NCI-H1105 (cell line): ENCODE data around the gene SMARCC1.

Experiments used
- DNase-seq: peaks from one replicate; lab custom pipeline; 2025; lab: John Stamatoyannopoulos, UW

The SMARCC1 gene

GRCh38 chr3:47701388-47701787, 80.3 kb downstream of the SMARCC1 start:
- DNase-seq: no peak

GRCh38 chr3:47692158-47692557, 89.5 kb downstream of the SMARCC1 start:
- no peak for DNase-seq

DNA sequence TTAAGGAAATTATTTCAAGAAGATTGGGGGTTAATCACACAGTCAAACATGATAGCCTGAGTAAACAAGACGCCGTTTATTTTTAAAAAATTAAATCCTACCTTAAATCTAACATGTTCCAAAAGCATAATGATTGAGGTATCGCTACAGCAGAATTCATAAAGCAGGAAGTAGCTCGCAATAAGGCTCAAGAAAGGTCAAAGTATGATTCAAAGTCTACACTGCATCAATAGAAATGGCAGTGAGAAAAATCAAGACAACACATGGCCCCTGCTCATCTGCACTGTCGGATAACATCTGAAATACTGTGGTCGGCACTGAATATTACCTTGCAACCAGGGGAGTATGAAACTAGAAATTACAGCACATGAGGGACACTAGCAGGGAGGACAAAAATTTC, 93.2 kb downstream of the SMARCC1 start:
- no peak for DNase-seq

DNA sequence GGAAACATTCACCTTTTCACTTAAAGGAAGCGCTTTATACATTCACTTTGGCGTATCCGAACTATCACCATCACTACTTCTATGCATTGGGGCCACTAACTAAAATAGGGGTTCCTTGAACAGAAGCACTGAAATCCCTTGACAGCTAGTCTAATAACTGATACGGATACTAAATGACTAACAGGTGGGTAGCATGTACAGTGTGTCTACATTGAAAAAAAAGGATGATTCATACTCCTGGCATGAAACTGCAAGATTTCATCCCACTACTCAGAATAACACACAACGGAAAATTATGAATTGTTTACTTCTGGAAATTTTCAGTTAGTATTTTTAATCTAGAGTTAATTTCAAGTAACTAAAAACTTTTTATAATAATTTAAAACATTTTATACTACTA, 96.7 kb downstream of the SMARCC1 start:
- DNase-seq: no peak

DNA sequence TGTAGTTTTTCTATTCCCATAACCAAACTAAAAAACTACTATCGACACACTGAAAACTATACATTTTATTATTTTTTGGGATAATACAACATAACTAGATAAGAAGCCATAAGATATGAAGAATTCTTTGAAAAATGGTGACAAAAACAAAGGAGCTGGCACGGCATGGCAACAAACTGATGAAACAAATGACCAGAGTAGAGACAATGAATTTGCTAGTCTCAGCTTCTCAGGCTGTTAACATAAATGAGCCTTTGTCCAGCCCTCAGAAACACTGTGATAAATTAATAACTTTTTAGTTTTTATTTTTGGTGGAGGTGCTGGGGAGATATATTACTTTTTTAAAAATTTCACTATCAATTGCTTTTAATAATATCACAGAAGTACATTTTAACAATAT, 100.7 kb downstream of the SMARCC1 start:
- no peak for DNase-seq

- no peak for DNase-seq
Measured at GRCh38 chr3:47678446-47679338, 103.0 kb downstream of the SMARCC1 start.

DNA sequence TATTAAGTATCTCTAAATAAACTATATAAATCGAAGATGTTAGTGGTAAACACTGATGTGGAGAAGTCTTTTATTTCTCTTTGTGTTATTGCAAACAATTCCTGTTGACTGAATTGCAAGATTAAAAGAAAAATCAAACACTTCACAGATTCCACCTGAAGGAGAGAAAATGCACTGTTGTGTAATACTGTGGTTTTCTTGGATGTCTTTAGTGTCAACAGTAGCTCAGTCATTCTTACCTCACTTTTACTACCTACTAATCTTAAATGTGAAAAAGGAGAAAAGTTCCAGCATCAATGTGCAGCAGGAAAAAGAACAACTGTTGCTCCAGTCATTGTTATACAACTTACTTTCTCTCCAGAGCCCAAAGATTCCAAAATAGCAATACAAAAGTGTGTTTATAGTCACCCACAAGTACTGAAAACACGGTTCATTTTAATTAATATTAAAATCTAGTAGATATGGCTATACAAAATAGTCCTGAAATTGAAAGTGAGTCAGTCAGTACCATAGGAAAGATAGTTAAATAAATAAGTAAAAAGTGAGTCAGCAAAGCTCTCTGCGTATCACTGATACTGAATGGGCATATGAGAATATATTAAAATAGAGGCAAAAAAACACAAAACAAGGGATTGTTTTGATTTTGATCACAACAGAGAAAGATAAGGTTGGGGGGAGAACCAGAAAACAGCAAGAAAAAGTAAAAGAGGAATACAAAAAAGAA, 112.5 kb downstream of the SMARCC1 start:
- no peak for DNase-seq

- DNase-seq: no peak
Measured at GRCh38 chr3:47666118-47666517, 115.6 kb downstream of the SMARCC1 start.

DNA sequence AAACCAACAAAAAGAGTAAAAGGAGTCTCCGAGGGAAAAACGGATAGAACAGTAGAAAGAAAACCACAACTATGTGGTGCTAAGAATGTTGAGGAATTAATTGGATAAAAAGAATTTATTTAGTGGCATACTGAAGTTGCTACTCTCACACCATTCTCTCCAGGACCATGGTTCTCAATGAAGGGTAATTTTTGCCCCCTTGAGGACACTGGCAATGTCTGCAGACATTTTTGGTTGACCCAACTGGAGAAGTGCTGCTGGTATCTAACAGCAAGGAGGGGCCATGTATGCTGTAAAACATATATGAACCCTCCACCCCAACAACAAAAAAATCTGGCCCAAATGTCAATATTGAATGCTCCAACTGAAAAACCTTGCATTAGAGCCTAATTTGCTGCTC, 117.2 kb downstream of the SMARCC1 start:
- DNase-seq: no peak

GRCh38 chr3:47663630-47664240, 118.0 kb downstream of the SMARCC1 start:
- DNase-seq: no peak

DNA sequence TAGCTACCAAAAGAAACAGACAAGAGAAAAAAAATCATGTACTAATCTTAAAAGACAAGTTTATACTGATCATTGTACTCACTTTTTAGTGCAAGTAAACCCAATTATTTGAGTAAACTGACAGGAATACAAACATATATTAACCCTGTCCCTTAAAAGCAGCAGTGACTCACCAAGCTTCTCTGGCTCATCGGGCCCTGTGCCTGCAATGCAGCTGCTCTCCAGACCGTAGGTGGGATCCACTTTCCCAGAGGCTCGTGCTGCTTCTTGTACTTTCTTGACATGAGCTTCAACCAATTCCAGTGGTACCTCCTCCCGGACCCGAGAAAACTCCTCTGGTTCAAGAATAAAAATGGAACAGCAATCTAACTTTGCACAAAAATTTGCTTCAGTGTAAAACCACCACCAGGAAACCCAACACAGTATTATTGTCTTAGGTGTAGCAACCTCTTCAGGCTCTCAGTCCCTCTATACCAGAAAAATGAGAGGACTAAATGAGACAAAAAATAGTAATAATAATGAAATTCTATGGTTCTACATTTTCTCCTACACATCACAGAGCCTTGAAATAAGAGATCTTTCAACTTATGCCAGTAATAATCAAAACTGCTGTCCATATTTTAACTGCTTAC, 120.5 kb downstream of the SMARCC1 start:
- DNase-seq: no peak

GRCh38 chr3:47658444-47658843, 123.2 kb downstream of the SMARCC1 start:
- DNase-seq: no peak

GRCh38 chr3:47652142-47652541, 129.6 kb downstream of the SMARCC1 start:
- DNase-seq: no peak

DNA sequence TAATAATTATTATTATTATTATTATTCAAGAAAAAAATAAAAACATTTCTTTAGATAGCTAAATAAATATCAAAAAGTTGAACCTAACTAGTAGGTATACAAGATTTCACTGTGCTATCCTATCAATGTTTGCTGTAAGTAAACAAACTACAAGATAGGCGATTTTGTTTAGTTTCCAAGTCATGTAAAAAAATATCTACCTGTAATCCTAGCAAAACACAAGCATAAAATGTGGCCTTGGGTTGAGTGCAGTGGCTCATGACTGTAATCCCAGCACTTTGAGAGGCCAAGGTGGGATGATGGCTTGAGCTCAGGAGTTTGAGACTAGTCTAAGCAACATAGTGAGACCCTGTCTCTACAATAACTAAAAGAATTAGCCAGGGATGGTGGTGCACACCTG, 131.4 kb downstream of the SMARCC1 start:
- no peak for DNase-seq

DNA sequence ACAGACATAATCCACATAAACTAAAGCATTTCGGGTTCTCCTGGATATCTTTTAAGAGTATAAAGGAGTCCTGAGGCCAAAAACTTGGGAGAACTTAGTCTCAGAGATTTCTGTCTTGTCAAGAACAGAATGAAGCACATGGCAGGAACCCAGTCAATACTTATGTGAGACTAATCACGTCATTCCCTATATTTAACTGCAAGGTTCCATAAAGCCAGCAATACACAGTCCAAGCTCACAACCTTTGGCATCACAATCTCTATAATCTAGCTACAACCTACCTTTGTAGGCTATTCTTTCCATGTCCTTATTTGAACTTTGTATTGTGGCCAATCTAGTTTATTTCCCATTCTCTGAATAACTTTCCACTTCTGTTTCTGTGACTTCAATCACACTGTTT, 134.1 kb downstream of the SMARCC1 start:
- no peak for DNase-seq

DNA sequence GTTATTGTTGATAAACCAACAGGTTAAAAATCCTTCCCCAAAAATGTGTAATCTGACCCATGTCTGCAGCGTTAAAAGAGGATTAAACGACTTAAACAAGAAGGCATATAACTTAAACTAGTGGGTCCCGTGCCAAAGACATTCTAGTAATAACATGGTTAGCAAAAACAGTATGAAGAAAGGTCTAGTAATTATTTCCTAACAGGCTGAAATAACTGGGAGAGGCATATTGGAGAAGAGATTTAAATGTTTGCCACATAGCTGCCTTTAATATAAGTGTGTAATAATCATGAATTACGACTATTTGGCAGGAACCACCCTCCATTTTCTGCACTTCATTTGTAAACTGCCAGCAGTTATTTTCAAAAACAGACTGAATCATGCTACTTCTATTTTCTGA, 135.3 kb downstream of the SMARCC1 start:
- no peak for DNase-seq

GRCh38 chr3:47645551-47645950, 136.1 kb downstream of the SMARCC1 start:
- DNase-seq: no peak

GRCh38 chr3:47643092-47643491, 138.6 kb downstream of the SMARCC1 start:
- DNase-seq: no peak

DNA sequence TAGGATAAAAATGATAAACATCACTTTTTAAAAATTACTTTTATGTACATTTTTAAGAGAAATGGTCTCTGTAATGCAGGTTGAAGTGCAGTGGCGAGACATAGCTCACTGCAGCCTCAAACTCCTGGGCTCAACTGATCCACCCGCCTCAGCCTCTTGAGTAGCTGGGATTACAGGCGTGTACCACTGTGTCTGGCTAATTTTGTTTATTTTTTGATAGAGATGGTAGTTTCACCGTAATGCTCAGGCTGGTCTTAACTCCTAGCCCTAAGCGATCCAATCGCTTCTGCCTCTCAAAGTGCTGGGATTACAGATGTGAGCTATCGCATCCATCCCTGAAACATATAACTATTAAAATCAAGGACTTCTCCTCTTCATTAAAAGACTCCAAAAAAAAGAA, 140.0 kb downstream of the SMARCC1 start:
- no peak for DNase-seq

DNA sequence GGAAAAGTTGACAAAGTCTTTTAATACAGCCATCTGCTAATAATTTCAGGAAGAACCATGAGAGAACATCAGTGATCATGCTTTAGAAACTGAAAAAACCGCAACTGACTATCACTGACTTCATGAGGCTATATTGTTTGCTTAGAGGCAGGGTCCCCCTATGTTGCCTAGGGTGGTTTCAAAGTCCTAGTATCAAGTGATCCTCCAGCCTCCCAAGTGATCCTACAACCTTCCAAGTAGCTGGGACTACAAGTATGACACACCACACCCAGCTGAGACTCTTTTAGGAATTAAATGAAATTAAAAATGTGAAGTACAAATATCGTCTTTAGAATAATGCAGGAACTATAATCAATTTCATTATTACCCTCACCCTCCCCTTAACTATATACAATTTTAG, 144.8 kb downstream of the SMARCC1 start:
- no peak for DNase-seq

GRCh38 chr3:47636225-47636624, 145.5 kb downstream of the SMARCC1 start:
- no peak for DNase-seq

DNA sequence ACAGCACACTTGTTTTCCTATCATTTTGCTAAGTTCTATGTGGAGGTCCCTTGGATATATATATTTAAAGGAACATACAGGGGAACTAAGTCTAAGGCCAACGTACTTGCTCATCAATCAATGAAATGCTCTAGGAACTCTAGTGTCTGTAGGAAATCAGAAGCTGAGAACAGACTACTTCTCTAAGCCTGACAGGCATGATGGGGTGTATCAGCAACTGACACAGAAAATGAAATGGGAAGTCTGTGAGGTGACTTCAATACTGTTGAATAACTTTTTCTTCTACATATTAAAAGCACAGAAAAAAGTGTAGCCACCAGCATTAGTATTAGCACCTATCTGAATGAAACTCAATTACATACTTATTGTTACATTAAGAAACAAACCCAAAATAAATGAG, 146.2 kb downstream of the SMARCC1 start:
- no peak for DNase-seq

GRCh38 chr3:47634996-47635395, 146.7 kb downstream of the SMARCC1 start:
- DNase-seq: no peak
